Lower leg skin (tissue), 3 donors: ENCODE measurements around the gene MYH9.

Experiments
- POLR2A ChIP-seq, 2 donors: fragments of 450-650 bp; IDR thresholded peaks; one replicate each; pipeline ENCODE4 v1.6.1; 2016 to 2017; ENCODE audit warnings: antibody characterized with exemption in 2 of 2, mild to moderate bottlenecking in 1 of 2, moderate library complexity in 1 of 2
- TF ChIP-seq, protein P1 (sequence below), 3 donors: fragments of 450-650 bp; IDR thresholded peaks; one replicate each; pipeline ENCODE4 v1.5.1; 2016; ENCODE audit warnings: antibody characterized with exemption in 3 of 3, mild to moderate bottlenecking in 3 of 3, moderate library complexity in 2 of 3

DNA sequence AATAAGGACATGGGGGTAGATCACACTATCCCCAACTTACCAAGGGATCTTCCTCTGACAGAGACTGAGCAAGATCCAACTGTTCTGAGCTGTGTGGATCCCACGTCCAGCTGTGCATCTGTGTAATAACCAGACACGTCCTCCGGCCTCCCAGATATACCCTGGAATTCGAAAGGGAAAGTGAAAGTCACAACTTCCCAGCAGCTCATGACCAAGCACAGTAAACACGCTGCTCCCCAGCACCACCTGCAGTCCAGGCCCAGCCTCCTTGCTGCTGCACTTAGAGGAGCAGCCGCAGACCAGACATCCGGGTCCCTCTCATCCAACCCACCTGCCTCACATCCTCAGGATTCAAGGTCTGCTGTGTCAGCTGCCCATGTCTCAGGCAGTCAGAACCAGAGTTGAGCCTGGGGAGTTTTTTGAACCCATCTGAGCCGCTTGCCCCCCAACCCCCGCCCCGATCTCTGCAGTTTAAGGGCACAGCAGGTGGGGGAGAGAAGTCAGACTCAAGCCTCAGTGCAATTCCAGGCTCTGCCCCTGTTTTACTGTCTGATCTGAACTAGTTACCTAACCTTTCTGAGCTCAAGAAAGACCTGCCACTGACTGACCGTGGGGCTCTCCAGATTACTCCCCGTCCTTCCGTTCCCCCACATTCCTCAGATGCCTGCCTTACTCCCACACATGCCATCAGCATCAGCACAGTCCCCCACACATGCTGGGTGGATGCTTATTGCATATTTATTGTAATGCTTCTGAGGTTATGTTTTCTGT, 148.2 kb downstream of the MYH9 start, which contains the start of gene APOL2:
- TF ChIP-seq POLR2A (IDR thresholded peaks at IDR 0.05) = no peak
- TF ChIP-seq, protein P1, sequence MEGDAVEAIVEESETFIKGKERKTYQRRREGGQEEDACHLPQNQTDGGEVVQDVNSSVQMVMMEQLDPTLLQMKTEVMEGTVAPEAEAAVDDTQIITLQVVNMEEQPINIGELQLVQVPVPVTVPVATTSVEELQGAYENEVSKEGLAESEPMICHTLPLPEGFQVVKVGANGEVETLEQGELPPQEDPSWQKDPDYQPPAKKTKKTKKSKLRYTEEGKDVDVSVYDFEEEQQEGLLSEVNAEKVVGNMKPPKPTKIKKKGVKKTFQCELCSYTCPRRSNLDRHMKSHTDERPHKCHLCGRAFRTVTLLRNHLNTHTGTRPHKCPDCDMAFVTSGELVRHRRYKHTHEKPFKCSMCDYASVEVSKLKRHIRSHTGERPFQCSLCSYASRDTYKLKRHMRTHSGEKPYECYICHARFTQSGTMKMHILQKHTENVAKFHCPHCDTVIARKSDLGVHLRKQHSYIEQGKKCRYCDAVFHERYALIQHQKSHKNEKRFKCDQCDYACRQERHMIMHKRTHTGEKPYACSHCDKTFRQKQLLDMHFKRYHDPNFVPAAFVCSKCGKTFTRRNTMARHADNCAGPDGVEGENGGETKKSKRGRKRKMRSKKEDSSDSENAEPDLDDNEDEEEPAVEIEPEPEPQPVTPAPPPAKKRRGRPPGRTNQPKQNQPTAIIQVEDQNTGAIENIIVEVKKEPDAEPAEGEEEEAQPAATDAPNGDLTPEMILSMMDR (IDR thresholded peaks at IDR 0.05) = peak in 1 of 3 donors; percentile 78
